Measurements from ENCODE around the gene PIPOX. TPM values are rescaled to one million over a fixed set of nuclear protein-coding genes. Genes with fewer than 3 reads are reported as not detected.

PIPOX gene
- total RNA-seq, 1 donor from 2014 or later = 0.29 TPM

Other genes with a start within 250 kb of the PIPOX start
- gene FAM222B, start 200.4 kb upstream of the PIPOX start, total RNA-seq = 24.3 and 37.7 TPM in 2 replicates
- 54.9 and 74.1 TPM in 2 replicates for gene ERAL1, start 188.1 kb upstream of the PIPOX start, total RNA-seq
- gene FLOT2, start 145.4 kb upstream of the PIPOX start, total RNA-seq = 55.5 and 69.1 TPM in 2 replicates
- gene DHRS13, start 140.1 kb upstream of the PIPOX start, total RNA-seq = 12.2 and 12.7 TPM in 2 replicates
- gene PHF12, start 91.6 kb upstream of the PIPOX start, total RNA-seq = 19.6 and 30.8 TPM in 2 replicates
- gene SEZ6, start 37.1 kb upstream of the PIPOX start, total RNA-seq = not detected in 2 replicates
- gene MYO18A, start 137.3 kb downstream of the PIPOX start, total RNA-seq = 18.6 and 19.8 TPM in 2 replicates
- not detected in 2 replicates for gene CRYBA1, start 203.7 kb downstream of the PIPOX start, total RNA-seq